ENCODE data around the gene GABRP. TPM values are rescaled to one million over a fixed set of nuclear protein-coding genes. Genes with fewer than 3 reads are reported as not detected.

GABRP gene
- total and polyA plus RNA-seq, 2 donors (not counting 3 experiments of a cell fraction or from before 2014, with no cell fraction given): 0.66 to 3.0 TPM

- TF ChIP-seq GATA2 (IDR thresholded peaks at IDR 0.05; ENCODE audit: insufficient read depth, insufficient read length, low read depth, low read length) (no peak), CTCF (IDR thresholded peaks at IDR 0.05; ENCODE audit: extremely low read depth in 1 of 2, insufficient read depth in 1 of 2, low read depth in 1 of 2, low read length in 2 of 2) (no peak), EZH2 (IDR thresholded peaks at IDR 0.05; ENCODE audit: borderline replicate concordance, low read depth, low read length, severe bottlenecking) (no peak), POLR2A (IDR thresholded peaks at IDR 0.05; ENCODE audit: low read depth, low read length) (no peak), JUN (IDR thresholded peaks at IDR 0.05; ENCODE audit: borderline replicate concordance, insufficient read depth, insufficient read length, low read depth) (no peak), MYC (IDR thresholded peaks at IDR 0.05; ENCODE audit: low read depth, low read length) (no peak), POLR2AphosphoS5 (IDR thresholded peaks at IDR 0.05; ENCODE audit: insufficient read depth, low read depth, low read length) (no peak), FOS (IDR thresholded peaks at IDR 0.05; ENCODE audit: borderline replicate concordance, insufficient read depth, low read length) (no peak)
- TF ChIP-seq, protein P1, sequence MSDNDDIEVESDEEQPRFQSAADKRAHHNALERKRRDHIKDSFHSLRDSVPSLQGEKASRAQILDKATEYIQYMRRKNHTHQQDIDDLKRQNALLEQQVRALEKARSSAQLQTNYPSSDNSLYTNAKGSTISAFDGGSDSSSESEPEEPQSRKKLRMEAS (IDR thresholded peaks at IDR 0.05; ENCODE audit: insufficient read depth, insufficient read length): no peak
- H3K4me1 ChIP-seq (ENCODE audit: control insufficient read depth, extremely low read depth, insufficient read depth, low read length): peaks cover 11% of the 10 kb centered on the region
- DNase-seq (ENCODE audit: low read depth, low spot score) (no peak), FAIRE-seq (no peak)
- dilution Hi-C loops (cut with MboI; ENCODE audit: extremely low pct_ligation_motif_present, low sequenced_read_pairs): no loop called here
- no peak overlapping the region for H3K27ac ChIP-seq (ENCODE audit: insufficient read depth, low read depth, low read length)
- intact Hi-C loops (cut with micrococcal nuclease): no loop called here
- ChIA-PET POLR2A (no interaction called here), CTCF (no interaction called here)
- no peaks in the 10 kb centered on the region for H3K9me3 ChIP-seq (replicated peaks; ENCODE audit: control insufficient read depth, insufficient read depth, low read length)
- no peak overlapping the region for H3K4me3 ChIP-seq (replicated peaks in 1 of 3; ENCODE audit: insufficient read depth in 1 of 3, low read depth in 1 of 3, low read length in 3 of 3)
- H3K4me2 ChIP-seq (ENCODE audit: insufficient read depth, low read length): no peak overlapping the region
- no peaks in the 10 kb centered on the region for H3K36me3 ChIP-seq (ENCODE audit: control insufficient read depth in 2 of 2, extremely low read depth in 1 of 2, insufficient read depth in 2 of 2, low read length in 2 of 2)
- no peak overlapping the region for H3K9ac ChIP-seq (replicated peaks; ENCODE audit: extremely low read depth, insufficient read depth, low read length)
- no peak overlapping the region for H2AFZ ChIP-seq (ENCODE audit: low read depth, low read length)
- no peaks in the 10 kb centered on the region for H3K27me3 ChIP-seq (ENCODE audit: control insufficient read depth in 2 of 2, insufficient read depth in 2 of 2, low read length in 2 of 2)
- no TSS peak for BruUV-seq (replicated peaks)
- no peaks in the 10 kb centered on the region for H3K79me2 ChIP-seq (ENCODE audit: control insufficient read depth, insufficient read depth, low read length)
- H3K9me1 ChIP-seq (replicated peaks; ENCODE audit: control insufficient read depth, extremely low read depth, insufficient read depth, low read length): no peaks in the 10 kb centered on the region
- no peaks in the 10 kb centered on the region for H4K20me1 ChIP-seq (replicated peaks; ENCODE audit: control insufficient read depth, extremely low read depth, insufficient read depth, low read length)
Observed at GRCh38 chr5:170756691-170757090, 26.8 kb upstream of the GABRP start.

Data from endothelial cell of umbilical vein (primary cell).